GM18505 (cell line): ENCODE results near the gene KLC1.

Source experiments
- ATAC-seq: cut with Tn5 transposase; IDR thresholded peaks from one replicate; pipeline ENCODE4 v1.9.1; 2021; ENCODE audit not compliant: unreplicated experiment
- POLR2A ChIP-seq: IDR thresholded peaks from 4 replicates; pipeline ENCODE4 v1.6.1; 2011; ENCODE audit warnings: borderline replicate concordance; ENCODE audit not compliant: insufficient read depth, insufficient read length; ENCODE audit errors: extremely low read depth

KLC1 gene

DNA sequence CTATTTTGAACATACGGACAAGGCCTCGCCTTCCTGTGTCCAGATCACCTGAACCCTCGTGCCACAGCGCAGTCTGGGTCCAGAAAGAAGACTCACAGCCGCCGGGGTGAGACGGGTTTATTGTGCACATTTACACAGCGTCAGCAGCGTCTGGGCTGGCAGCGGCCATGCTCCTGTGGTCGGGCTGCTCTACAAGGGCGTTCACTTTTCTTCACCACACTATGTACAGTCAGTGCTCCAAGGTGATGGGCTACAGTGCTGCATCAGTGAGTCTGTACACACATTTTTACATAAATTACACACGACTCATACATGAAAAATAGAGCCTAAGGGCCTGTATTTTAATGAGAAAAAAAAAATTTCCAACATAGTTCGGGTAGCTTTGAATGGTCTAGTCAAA, 104.6 kb downstream of the KLC1 start:
- no peak for TF ChIP-seq POLR2A

DNA sequence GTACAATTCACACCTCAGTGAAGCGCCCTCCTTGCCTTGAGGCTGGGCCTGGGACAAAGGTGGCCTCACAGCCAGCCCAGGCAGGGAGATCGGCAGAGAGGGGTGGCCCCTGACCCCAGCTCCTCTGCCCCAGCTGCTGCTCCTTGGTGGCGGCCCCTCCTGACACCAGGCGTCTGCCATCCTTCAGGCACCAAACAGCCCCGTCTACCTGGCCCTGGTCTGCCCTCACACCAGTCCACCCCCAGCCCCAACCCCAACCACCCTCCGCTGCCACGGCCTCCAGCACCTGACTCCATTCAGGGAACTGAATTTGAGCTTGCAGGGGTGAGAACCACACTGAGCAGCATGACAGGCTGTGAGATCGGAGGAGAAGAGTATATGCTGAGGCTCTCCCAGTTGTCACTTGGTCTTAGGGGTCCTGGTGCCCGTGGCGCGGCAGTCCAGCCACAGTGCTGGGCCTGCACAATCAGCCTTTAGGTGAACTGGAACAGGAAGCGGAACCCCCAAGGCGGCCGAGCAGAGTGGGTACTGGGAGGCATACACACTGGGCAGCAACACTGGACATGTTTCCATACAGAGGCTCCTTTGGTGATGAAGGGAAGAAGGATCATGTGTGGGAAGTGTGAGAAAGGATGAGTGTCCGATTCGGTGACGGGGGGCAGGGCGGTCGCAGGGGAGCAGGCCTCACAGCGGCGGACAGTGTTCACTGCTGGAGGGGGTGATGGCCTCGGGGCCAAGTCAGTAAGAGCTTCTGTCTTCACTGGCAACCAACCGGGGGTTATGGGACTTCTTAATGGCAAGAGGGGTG, 105.3 kb downstream of the KLC1 start:
- TF ChIP-seq POLR2A: no peak
- ATAC-seq: no peak

More for the DNA sequence above, 104.6 kb downstream of the KLC1 start:
- ATAC-seq: no peak

DNA sequence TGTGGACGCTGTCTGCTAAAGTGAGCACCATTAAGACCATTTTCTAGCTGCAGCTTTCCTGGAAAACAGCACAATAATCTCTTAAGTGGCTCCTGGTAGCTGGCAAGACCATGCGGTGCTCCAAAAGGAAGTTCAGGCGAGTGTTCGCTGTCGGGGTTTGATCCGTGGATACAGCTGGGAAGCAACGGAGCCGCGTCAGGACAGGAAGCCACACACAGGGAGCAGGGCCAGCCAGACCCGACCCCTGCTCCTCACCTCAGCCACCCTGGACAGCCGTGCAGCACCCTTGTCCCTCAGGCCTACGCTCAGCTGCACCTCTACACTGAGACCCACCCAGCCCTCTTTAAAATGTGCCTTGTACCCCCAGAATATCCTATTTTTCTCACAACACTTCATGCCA, 106.0 kb downstream of the KLC1 start:
- ATAC-seq: no peak
- TF ChIP-seq POLR2A: no peak

DNA sequence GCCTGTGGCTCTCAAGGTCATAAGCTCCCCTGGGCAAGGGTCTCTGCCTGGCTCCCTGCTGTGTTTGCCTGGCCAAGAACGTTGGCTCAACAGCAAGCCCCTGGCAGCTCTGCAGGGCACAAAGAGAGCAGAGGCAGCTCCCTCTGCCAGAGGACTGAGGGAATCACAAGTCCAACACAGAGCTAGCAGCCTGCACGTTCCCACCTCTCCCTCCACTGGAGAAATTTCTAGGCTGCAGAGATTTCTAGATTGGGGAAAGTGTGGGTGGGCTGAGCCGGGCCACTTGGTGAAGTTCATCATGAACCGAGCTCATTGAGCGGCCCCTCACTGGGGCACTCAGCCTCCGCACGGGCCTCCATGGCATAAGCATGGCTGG, 106.4 kb downstream of the KLC1 start:
- TF ChIP-seq POLR2A: no peak
- ATAC-seq: no peak

DNA sequence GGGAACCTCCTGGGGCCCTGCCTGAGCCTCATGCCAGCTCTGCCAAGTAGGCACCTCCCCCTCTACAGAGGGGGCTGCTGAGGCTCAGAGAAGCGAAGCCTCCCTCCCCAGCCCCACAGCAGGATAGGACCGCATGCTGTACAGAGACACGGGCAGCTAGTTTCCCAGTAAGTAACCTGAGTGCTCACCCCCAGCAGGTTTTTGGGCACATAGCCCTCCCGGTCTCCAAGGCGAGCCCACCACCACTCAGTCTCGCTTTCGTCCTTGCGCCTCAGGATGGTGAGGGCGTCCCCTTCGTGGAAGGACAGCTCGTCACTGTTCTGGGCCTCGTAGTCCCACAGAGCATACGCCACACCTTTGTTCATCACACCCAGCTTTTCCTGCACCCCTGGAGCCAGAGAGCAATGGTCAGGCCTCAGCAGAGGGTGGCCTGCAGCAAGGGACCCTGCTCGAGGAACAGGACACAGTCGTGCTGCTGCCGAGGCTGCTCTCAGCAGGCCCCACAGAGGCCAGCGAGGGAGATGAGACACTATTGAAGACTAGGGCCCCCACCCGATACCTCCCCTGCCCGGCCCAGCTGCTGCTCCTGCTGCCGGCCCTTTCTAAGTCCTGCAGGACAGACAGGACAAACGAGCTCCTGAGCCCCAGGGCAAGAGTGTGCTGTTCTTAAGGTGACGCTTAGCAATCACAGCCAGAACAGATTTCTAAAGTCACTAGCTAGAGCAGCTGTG, 107.0 kb downstream of the KLC1 start:
- TF ChIP-seq POLR2A: no peak
- ATAC-seq: no peak

DNA sequence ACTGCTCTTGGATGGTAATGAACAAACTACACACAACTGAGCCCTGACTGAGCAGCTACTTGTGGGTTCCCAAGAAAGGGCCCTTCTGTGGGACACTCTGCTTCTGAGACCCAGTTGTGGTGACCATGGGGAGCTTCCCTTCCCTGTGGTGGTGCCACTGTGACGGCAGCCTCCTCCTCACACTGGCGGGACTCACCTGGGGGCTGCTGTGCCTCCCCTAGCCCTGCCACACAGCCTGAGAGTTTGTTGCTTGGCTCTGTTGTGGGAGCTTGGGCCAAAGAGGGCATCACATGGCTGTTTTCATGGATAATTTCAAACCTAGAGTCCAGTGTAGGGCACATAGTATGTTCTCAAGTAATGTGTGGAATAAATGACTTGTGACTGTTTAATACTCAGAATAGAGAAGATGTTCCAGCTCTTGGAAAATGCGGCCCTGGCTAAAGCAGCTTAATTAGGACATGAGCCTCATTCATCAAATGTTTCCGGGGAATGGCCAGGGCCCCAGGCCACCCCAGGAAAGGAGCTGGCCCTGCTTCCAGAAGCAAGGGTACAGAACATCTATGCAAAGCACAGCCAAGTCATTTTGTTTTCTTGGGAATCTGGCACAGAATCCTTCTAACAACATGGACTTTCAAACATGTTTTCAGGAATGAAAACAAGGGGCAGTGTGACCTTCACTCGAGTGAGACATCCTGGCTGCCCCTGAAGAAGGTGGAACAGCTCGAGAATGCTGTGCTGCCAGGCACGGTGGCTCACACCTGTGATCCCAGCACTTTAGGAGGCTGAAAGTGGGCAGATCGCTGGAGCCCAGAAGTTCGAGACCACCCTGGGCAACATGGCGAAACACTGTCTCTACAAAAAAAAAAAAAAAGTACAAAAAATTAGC, 107.8 kb downstream of the KLC1 start:
- ATAC-seq: no peak
- TF ChIP-seq POLR2A: no peak

DNA sequence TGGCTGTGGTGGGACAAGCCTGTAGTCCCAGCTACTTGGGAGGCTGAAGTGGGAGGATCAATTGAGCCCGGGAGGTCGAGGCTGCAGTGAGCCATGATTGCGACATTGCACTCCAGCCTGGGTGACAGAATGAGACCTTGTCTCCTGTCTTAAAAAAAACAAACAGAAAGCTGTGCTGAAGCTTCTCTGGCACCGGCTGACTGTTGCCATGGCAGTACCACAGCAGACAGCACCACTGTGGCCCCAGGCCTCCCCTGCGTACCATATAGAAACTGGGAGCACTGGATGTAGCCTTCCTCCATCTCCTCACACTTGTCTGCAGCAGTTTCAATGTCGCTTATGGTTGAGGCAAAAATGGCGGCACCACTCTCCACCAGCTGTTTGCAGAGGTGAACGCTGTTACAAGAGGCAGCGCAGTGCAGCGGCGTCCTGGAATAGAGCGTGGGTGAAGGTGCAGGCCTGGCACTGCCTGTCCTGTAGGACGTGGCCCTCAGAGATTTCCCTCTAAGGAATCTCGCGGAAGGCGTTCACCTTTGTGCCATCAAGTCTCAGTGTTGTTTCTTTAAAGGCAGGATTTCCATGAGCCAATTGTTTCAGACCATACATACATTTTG, 108.5 kb downstream of the KLC1 start:
- no peak for TF ChIP-seq POLR2A
- no peak for ATAC-seq

DNA sequence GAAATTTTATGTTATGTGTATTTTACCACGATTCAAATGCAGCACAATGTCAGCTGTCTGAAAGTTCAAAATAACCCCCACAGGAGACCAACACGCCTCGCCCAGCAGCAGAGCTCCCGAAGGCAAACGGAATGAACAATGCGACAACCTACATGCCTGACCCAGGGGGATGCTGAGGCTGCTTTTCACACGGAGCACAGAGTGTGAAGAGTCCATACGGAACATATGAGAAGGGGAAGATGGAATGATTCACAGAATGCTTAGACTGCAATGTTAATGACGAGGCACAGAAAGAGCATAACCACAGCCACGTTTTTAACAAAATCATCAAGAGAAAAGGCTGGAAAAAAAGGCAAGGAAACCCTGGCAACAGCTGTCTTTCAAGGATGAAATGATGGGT, 109.2 kb downstream of the KLC1 start:
- TF ChIP-seq POLR2A: no peak
- no peak for ATAC-seq

DNA sequence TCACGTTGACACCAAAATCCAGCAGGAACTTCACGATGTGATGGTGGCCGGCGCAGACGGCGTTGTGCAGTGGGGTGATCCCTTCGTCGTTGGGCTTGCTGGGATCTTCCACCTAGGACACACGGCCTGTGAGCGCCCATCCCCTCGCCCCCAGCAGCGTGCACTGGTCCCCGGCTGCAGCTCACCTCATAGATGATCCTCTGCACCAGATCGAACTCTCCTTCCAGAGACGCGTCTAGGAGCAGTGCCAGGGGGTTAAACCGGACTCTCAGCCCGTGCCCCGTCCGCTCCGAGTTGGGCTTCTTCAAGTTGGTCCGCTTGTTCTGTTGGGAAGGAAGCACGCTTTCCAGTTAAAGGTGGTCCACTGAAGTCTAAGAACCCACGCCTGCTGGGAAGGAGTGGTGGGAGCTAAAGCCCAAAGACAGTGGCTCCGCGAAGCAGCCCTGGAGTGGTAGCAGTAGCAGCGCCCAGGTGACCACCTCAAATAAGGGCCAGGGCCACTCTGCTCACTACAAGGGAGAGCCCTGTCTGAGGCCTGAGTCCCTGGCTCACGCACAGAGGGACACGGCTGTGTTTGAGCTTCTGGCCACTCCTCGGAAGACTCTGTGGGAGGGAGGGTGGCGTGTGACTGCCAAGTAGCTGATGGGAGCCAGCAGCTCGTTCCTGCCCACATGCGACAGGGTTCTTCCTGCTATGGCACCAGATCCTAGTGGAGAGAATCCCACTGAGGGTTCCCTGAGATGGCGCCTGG, 109.9 kb downstream of the KLC1 start:
- ATAC-seq: no peak
- TF ChIP-seq POLR2A: no peak

DNA sequence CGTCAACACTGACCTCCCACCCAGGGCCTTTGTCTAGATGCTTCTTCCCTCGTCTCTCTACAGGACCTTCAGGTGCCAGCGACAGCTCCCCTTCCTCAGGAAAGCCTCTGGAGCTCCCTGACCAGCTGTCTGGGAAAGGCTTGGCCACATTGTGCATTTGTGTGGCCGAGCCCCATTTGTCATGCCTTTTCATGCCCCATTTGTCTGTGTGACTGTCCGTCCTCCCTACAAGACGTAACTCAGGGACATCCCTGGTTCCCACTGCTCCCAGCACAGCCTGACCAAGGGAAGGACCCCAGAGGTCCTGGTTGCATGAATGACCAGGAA, 110.4 kb downstream of the KLC1 start:
- no peak for ATAC-seq
- TF ChIP-seq POLR2A: no peak

DNA sequence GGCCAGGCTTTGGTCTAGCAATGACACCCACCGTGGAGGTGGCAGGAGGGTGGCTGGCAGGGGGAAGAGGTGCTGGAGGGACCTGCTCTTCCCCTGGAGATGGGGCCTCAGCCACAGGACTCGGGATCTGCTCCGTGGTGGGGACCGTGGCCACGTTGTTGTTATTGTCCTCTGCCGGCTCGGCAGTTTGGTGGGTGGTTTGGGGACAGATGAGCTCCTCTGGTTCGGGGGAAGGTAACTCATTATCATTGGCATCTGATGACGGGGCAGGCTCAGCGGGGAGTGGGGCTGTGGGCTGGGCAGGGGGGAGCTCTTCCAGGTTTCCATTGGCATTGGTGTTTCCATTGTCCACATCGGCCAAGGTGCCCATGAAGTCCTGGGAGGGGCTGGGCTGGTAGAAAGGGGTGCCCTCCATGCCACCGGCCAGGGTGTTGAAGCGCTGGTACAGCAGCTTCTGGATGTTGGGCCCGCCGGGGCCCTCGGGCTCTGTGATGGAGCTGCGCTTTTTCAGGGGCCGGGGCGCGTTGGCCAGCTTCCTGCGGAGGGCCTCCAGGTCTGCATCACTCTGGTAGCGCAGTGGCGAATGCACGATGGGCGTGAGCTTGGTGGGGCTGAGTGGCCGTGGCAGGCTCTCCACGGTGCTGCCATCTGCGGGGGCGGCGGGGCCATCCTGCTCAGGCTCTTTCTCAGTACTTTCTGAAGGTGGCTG, 110.9 kb downstream of the KLC1 start:
- no peak for ATAC-seq
- no peak for TF ChIP-seq POLR2A
